Caco-2 (cell line): Measurements from ENCODE around the gene CPZ. TPM values are rescaled to one million over a fixed set of nuclear protein-coding genes. Genes with fewer than 3 reads are reported as not detected.

Experiments
- BruUV-seq: library from RNA; stranded (reverse); fragments of 400-500 nt; replicated peaks from 2 replicates; lab custom pipeline; 2021; lab: Mats Ljungman, UMichigan
- CTCF ChIA-PET: fragments of 300-600 bp; sonication (Branson Sonifier 250); formaldehyde crosslinking; loops from one replicate; lab custom pipeline; 2022; ENCODE audit warnings: antibody characterized with exemption; lab: Charles Lee
- POLR2A ChIA-PET: fragments of 300-600 bp; sonication (Branson Sonifier 250); formaldehyde crosslinking; loops from one replicate; lab custom pipeline; 2022; ENCODE audit warnings: antibody characterized with exemption; lab: Charles Lee
- DNase-seq, 2 experiments: peaks; one replicate each; pipeline versions ENCODE4 v3.0.0 to v3.0.0-alpha.2; 2020 to 2022
- H3K27me3 ChIP-seq: replicated peaks from 2 replicates; pipeline ENCODE4 v1.6.0; 2011; ENCODE audit warnings: low read length; ENCODE audit not compliant: control insufficient read depth, insufficient read depth
- H3K36me3 ChIP-seq: 2 replicates; pipeline ENCODE4 v1.5.1; 2011; ENCODE audit warnings: low read length; ENCODE audit not compliant: control insufficient read depth, insufficient read depth
- H3K4me1 ChIP-seq: fragments of 250-450 bp; sonication (Bioruptor Pico); 2 replicates; pipeline ENCODE4 v1.5.1; 2020; ENCODE audit warnings: mild to moderate bottlenecking
- H3K4me3 ChIP-seq: 2 replicates; pipeline ENCODE4 v1.5.1; 2011; ENCODE audit warnings: low read depth, mild to moderate bottlenecking, control low read depth, low read length
- H3K9me3 ChIP-seq: fragments of 250-450 bp; sonication (Bioruptor Pico); 2 replicates; pipeline ENCODE4 v1.5.1; 2020; ENCODE audit warnings: mild to moderate bottlenecking, moderate library complexity
- H3K27ac Mint-ChIP-seq: one replicate; pipeline ENCODE4 v1.8.0; 2022; ENCODE audit warnings: mixed read lengths; ENCODE audit not compliant: unreplicated experiment
- H3K27me3 Mint-ChIP-seq: one replicate; pipeline ENCODE4 v1.8.0; 2022; ENCODE audit warnings: mixed read lengths; ENCODE audit not compliant: insufficient read depth, unreplicated experiment
- H3K36me3 Mint-ChIP-seq: one replicate; pipeline ENCODE4 v1.8.0; 2022; ENCODE audit warnings: mild to moderate bottlenecking, mixed read lengths; ENCODE audit not compliant: insufficient read depth, unreplicated experiment
- H3K4me1 Mint-ChIP-seq: one replicate; pipeline ENCODE4 v1.8.0; 2022; ENCODE audit warnings: low read depth, mixed read lengths; ENCODE audit not compliant: unreplicated experiment
- H3K4me3 Mint-ChIP-seq: one replicate; pipeline ENCODE4 v1.8.0; 2022; ENCODE audit warnings: mild to moderate bottlenecking, moderate library complexity, mixed read lengths; ENCODE audit not compliant: unreplicated experiment
- H3K9me3 Mint-ChIP-seq: one replicate; pipeline ENCODE4 v1.8.0; 2022; ENCODE audit warnings: mixed read lengths; ENCODE audit not compliant: unreplicated experiment
- intact Hi-C: fragments of 100-400 bp; cut with micrococcal nuclease; formaldehyde crosslinking; loops from one replicate; pipeline ENCODE4 v1.10.0; 2022; ENCODE audit not compliant: unreplicated experiment
- total RNA-seq: library from RNA; stranded (reverse); gene quantifications from 2 replicates; pipeline ENCODE4 v1.2.3, GENCODE V29; 2022
- TF ChIP-seq, protein P1 (sequence below), 2 experiments: fragments of 200-600 bp in 1 of 2; IDR thresholded peaks; 1 replicate in 1 of 2; 2 replicates in 1 of 2; pipeline versions ENCODE4 v1.5.1 to v1.8.0; 2011 to 2022; ENCODE audit warnings: antibody characterized with exemption in 1 of 2, control low read depth in 1 of 2, inconsistent platforms in 1 of 2, low read depth in 1 of 2, low read length in 1 of 2, mild to moderate bottlenecking in 1 of 2, moderate library complexity in 1 of 2; ENCODE audit not compliant: insufficient read depth in 1 of 2, severe bottlenecking in 1 of 2, unreplicated experiment in 1 of 2

The CPZ gene
- total RNA-seq, 1 experiment from 2014 or later = 7.7 TPM

- ChIA-PET CTCF (no interaction called here), POLR2A (no interaction called here)
- peak in 1 of 2 experiments; percentile 33 for DNase-seq
- Histone ChIP-seq H3K4me3 (no peak overlapping the region), H3K27me3 (no peaks in the 10 kb centered on the region), H3K9me3 (no peaks in the 10 kb centered on the region), H3K4me1 (no peaks in the 10 kb centered on the region), H3K36me3 (no peaks in the 10 kb centered on the region)
- Mint-ChIP-seq H3K27me3 (peaks cover 14% of the 10 kb centered on the region), H3K9me3 (no peaks in the 10 kb centered on the region), H3K4me3 (no peak overlapping the region), H3K4me1 (no peaks in the 10 kb centered on the region), H3K27ac (no peak overlapping the region), H3K36me3 (no peaks in the 10 kb centered on the region)
- BruUV-seq = no TSS peak
- intact Hi-C loops = no loop called here
- TF ChIP-seq, protein P1, sequence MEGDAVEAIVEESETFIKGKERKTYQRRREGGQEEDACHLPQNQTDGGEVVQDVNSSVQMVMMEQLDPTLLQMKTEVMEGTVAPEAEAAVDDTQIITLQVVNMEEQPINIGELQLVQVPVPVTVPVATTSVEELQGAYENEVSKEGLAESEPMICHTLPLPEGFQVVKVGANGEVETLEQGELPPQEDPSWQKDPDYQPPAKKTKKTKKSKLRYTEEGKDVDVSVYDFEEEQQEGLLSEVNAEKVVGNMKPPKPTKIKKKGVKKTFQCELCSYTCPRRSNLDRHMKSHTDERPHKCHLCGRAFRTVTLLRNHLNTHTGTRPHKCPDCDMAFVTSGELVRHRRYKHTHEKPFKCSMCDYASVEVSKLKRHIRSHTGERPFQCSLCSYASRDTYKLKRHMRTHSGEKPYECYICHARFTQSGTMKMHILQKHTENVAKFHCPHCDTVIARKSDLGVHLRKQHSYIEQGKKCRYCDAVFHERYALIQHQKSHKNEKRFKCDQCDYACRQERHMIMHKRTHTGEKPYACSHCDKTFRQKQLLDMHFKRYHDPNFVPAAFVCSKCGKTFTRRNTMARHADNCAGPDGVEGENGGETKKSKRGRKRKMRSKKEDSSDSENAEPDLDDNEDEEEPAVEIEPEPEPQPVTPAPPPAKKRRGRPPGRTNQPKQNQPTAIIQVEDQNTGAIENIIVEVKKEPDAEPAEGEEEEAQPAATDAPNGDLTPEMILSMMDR (IDR thresholded peaks at IDR 0.05; ENCODE audit: insufficient read depth in 1 of 2, low read depth in 1 of 2, low read length in 1 of 2, severe bottlenecking in 1 of 2, unreplicated experiment in 1 of 2) = no peak
These were observed 55.1 kb downstream of the CPZ start for GRCh38 chr4:8647626-8648025.

GRCh38 chr4:8648296-8648695 is 55.7 kb downstream of the CPZ start:
- Mint-ChIP-seq H3K9me3 (no peaks in the 10 kb centered on the region), H3K4me1 (no peaks in the 10 kb centered on the region), H3K4me3 (no peak overlapping the region), H3K36me3 (no peaks in the 10 kb centered on the region), H3K27me3 (peaks cover 14% of the 10 kb centered on the region), H3K27ac (no peak overlapping the region)
- no peaks in the 10 kb centered on the region for H3K27me3 ChIP-seq
- no peaks in the 10 kb centered on the region for H3K4me1 ChIP-seq
- DNase-seq = peak in 1 of 2 experiments; percentile 12
- intact Hi-C loops = no loop called here
- TF ChIP-seq, protein P1 (IDR thresholded peaks at IDR 0.05; ENCODE audit: insufficient read depth in 1 of 2, low read depth in 1 of 2, low read length in 1 of 2, severe bottlenecking in 1 of 2, unreplicated experiment in 1 of 2) = no peak
- POLR2A ChIA-PET = no interaction called here
- no peaks in the 10 kb centered on the region for H3K36me3 ChIP-seq
- H3K9me3 ChIP-seq = no peaks in the 10 kb centered on the region
- CTCF ChIA-PET = no interaction called here
- BruUV-seq = no TSS peak
- no peak overlapping the region for H3K4me3 ChIP-seq

DNA sequence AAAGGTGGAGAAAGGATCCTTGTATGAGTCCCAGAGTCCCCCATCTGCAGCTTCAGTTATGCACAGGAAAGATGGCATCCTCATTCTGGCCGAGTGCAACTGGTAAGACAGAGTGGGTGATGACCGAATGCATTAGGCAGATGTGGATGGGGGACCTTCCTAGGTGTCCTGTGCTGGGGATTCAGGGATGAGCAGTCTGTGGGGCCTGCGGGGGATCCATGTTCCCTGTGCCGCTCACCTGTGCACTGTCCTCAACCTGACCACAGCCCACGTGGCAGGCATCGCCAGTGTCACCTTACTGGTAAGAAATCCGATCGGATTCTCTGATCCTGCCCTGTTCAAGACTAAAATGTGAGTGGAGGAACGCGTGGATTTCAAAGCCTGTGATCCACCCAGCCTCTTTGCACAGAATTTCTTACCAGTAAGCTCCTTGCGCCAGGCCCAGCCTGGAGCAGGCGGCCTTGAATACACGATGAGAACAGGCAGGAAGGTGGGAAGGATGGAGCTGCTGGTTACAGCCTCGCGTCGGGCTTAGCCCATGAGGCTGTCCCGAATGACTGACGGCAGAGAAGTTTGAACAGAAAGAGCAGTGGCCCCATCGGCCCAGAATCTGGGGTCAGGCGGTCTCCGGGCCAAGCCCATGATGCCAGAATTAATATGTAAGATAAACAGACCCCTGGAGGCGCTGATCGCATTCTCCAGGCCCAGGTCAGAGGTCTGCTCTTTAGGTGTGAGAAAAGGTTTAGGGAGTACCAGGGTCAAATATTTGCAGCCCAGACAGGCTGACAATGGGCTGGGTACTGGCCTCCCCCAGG is 56.5 kb downstream of the CPZ start:
- H3K9me3 Mint-ChIP-seq = no peaks in the 10 kb centered on the region
- intact Hi-C loops = no loop called here
- BruUV-seq = no TSS peak
- Histone ChIP-seq H3K4me1 (no peaks in the 10 kb centered on the region), H3K9me3 (no peaks in the 10 kb centered on the region), H3K36me3 (no peaks in the 10 kb centered on the region), H3K4me3 (no peak overlapping the region), H3K27me3 (no peaks in the 10 kb centered on the region)
- H3K36me3 Mint-ChIP-seq = no peaks in the 10 kb centered on the region
- peak in 1 of 2 experiments; percentile 9 for DNase-seq
- no peak overlapping the region for H3K27ac Mint-ChIP-seq
- no peaks in the 10 kb centered on the region for H3K4me1 Mint-ChIP-seq
- CTCF ChIA-PET = no interaction called here
- peaks cover 14% of the 10 kb centered on the region for H3K27me3 Mint-ChIP-seq
- POLR2A ChIA-PET = no interaction called here
- no peak overlapping the region for H3K4me3 Mint-ChIP-seq
- TF ChIP-seq, protein P1 (IDR thresholded peaks at IDR 0.05; ENCODE audit: insufficient read depth in 1 of 2, low read depth in 1 of 2, low read length in 1 of 2, severe bottlenecking in 1 of 2, unreplicated experiment in 1 of 2) = no peak
